D721Med (cell line): ENCODE data around the gene KLC4.

Experiments used
- DNase-seq: peaks from one replicate; pipeline ENCODE4 v3.0.0; 2011; ENCODE audit warnings: low spot score; ENCODE audit not compliant: insufficient read length
- FAIRE-seq: peaks from 2 replicates; lab custom pipeline; 2011; peaks lifted over from hg19 to GRCh38; lab: Jason Lieb, UNC
- CTCF ChIP-seq: IDR thresholded peaks from 2 replicates; pipeline ENCODE4 v1.5.1; 2012; ENCODE audit warnings: mild to moderate bottlenecking, control low read depth; ENCODE audit not compliant: insufficient read depth; ENCODE audit errors: missing control alignments

KLC4 gene

GRCh38 chr6:43095939-43096338 is 36.5 kb downstream of the KLC4 start:
- FAIRE-seq = no peak
- no peak for DNase-seq
- TF ChIP-seq CTCF = no peak

- TF ChIP-seq CTCF = no peak
- FAIRE-seq = no peak
- no peak for DNase-seq
Measured at GRCh38 chr6:43096451-43097097, 37.1 kb downstream of the KLC4 start.

- no peak for TF ChIP-seq CTCF
- FAIRE-seq (no peak), DNase-seq (no peak)
Measured at GRCh38 chr6:43097098-43097489, 37.7 kb downstream of the KLC4 start.

GRCh38 chr6:43097502-43097901 is 38.1 kb downstream of the KLC4 start:
- no peak for FAIRE-seq
- no peak for TF ChIP-seq CTCF
- no peak for DNase-seq

GRCh38 chr6:43101497-43101896 is 42.1 kb downstream of the KLC4 start:
- DNase-seq (no peak), FAIRE-seq (no peak)

GRCh38 chr6:43103253-43103876 is 43.9 kb downstream of the KLC4 start:
- FAIRE-seq (no peak), DNase-seq (no peak)
- TF ChIP-seq CTCF = no peak

More at GRCh38 chr6:43101497-43101896, 42.1 kb downstream of the KLC4 start:
- TF ChIP-seq CTCF = no peak

GRCh38 chr6:43105538-43106222 is 46.2 kb downstream of the KLC4 start:
- no peak for DNase-seq
- FAIRE-seq = no peak
- TF ChIP-seq CTCF = no peak
